Gastrocnemius medialis (tissue), 4 donors: ENCODE measurements around the gene MARF1. TPM values are rescaled to one million over a fixed set of nuclear protein-coding genes. Genes with fewer than 3 reads are reported as not detected.
A peak's percentile ranks its signal among the peaks of the same experiment; 100 is the strongest.

Experiments used
- ATAC-seq, 2 donors: fragments of 150-250 bp; one replicate each; pipeline ENCODE4 v1.9.1; 2016
- DNase-seq, 2 donors: peaks; one replicate each; pipeline ENCODE4 v3.0.0-alpha.2; 2019
- H3K27ac ChIP-seq, 4 donors: fragments of 200-600 bp; sonication (generic); 1 replicate in 1 of 4; 2 replicates in 3 of 4; pipeline ENCODE4 v1.5.1; 2016 to 2018; ENCODE audit warnings: mild to moderate bottlenecking in 2 of 4, moderate library complexity in 1 of 4
- H3K27me3 ChIP-seq, 3 donors: fragments of 200-600 bp; sonication (generic) in 2 of 3; 1 replicate in 1 of 3; 2 replicates in 2 of 3; pipeline versions ENCODE4 v1.5.1 to v1.6.0; 2016 to 2019; ENCODE audit warnings: mild to moderate bottlenecking in 1 of 3, moderate library complexity in 1 of 3
- H3K36me3 ChIP-seq, 2 donors: fragments of 200-600 bp; sonication (generic) in 1 of 2; one replicate each; pipeline ENCODE4 v1.5.1; 2017 to 2018
- H3K4me1 ChIP-seq, 2 donors: fragments of 200-600 bp; sonication (generic) in 1 of 2; one replicate each; pipeline ENCODE4 v1.5.1; 2016 to 2017; ENCODE audit warnings: mild to moderate bottlenecking in 2 of 2
- H3K4me3 ChIP-seq, 4 donors: fragments of 200-600 bp; sonication (generic) in 3 of 4; 1 replicate in 1 of 4; 2 replicates in 3 of 4; pipeline ENCODE4 v1.5.1; 2016 to 2019; ENCODE audit warnings: mild to moderate bottlenecking in 2 of 4
- H3K9me3 ChIP-seq, 3 donors: fragments of 200-600 bp; sonication (generic) in 2 of 3; 1 replicate in 1 of 3; 2 replicates in 2 of 3; pipeline ENCODE4 v1.5.1; 2016 to 2019
- POLR2A ChIP-seq, 2 donors: fragments of 450-650 bp; IDR thresholded peaks; one replicate each; pipeline ENCODE4 v1.6.1; 2017; ENCODE audit warnings: antibody characterized with exemption in 2 of 2, mild to moderate bottlenecking in 2 of 2, moderate library complexity in 2 of 2
- in situ Hi-C, 4 donors: fragments of 200-750 bp; cut with MboI; loops; one replicate each; pipeline versions ENCODE4 v1.15.0 to v1.8.0; 2017; ENCODE audit warnings: low sequenced_read_pairs in 4 of 4
- intact Hi-C: fragments of 100-400 bp; cut with DNase I; formaldehyde crosslinking; loops from one replicate; pipeline ENCODE4 v1.15.1; 2023; ENCODE audit warnings: low total_unique reads
- total RNA-seq, 4 donors: library from RNA; depleted of rRNA; stranded (reverse); fragments of >200 nt; gene quantifications; one replicate each; pipeline versions ENCODE4 v1.1.0 to v1.2.3, GENCODE V29; 2016
- TF ChIP-seq, protein P1 (sequence below), 5 experiments: fragments of 450-650 bp in 3 of 5; fragments of 200-600 bp in 2 of 5; sonication (generic) in 2 of 5; IDR thresholded peaks in 4 of 5; conservative IDR thresholded peaks in 1 of 5; 1 replicate in 4 of 5; 2 replicates in 1 of 5; pipeline ENCODE4 v1.5.1; 2016 to 2019; ENCODE audit warnings: antibody characterized with exemption in 5 of 5, mild to moderate bottlenecking in 3 of 5, moderate library complexity in 3 of 5

Gene MARF1
- total RNA-seq, 4 donors from 2014 or later, result 19.5 to 29.8 (median 26.5) TPM

DNA sequence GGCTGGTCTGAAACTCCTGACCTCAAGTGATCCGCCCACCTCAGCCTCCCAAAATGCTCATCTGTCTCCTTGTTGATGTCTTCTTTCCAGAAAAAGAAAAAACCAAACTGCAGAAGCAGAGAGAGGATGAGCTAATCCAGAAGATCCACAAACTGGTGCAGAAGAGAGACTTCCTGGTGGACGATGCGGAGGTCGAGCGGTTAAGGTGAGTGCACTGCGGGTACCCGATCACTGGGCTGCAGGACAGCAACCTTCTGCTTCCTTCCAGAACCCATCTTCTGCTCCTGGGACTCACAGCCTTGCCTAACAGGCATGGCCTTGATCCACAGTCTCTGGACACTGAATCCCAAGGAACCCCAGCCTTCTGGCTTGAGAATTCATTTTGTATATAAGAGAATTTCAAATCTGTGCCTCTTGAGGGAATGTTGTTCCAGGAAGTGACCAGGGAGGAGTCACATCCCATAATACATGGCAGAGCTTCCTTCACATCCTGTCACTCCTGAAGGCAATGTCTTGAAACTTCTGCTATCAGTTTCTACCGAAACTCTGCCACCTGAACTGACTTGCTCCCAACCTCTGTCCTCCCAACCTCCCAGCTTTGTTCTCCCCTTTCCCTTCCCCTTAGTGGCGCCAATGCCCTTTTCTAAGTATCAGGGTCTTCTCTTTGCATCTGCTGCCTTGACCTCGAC lies 61.7 kb downstream of the MARF1 start:
- no peak overlapping the region for H3K4me3 ChIP-seq
- in situ Hi-C loops, result no loop called here
- peaks cover 0 to 13% of the 10 kb centered on the region in 2 donors for H3K36me3 ChIP-seq
- peaks cover 5 to 15% of the 10 kb centered on the region in 2 donors for H3K4me1 ChIP-seq
- no peaks in the 10 kb centered on the region for H3K27me3 ChIP-seq
- DNase-seq, result no peak
- ATAC-seq, result no peak
- H3K27ac ChIP-seq, result peak overlapping the region in 1 of 4 donors; percentile 39
- peaks cover 0 to 3% (median 0%) of the 10 kb centered on the region in 3 donors for H3K9me3 ChIP-seq
- TF ChIP-seq, protein P1, sequence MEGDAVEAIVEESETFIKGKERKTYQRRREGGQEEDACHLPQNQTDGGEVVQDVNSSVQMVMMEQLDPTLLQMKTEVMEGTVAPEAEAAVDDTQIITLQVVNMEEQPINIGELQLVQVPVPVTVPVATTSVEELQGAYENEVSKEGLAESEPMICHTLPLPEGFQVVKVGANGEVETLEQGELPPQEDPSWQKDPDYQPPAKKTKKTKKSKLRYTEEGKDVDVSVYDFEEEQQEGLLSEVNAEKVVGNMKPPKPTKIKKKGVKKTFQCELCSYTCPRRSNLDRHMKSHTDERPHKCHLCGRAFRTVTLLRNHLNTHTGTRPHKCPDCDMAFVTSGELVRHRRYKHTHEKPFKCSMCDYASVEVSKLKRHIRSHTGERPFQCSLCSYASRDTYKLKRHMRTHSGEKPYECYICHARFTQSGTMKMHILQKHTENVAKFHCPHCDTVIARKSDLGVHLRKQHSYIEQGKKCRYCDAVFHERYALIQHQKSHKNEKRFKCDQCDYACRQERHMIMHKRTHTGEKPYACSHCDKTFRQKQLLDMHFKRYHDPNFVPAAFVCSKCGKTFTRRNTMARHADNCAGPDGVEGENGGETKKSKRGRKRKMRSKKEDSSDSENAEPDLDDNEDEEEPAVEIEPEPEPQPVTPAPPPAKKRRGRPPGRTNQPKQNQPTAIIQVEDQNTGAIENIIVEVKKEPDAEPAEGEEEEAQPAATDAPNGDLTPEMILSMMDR (IDR thresholded peaks at IDR 0.05 in 4 of 5, conservative IDR thresholded peaks at IDR 0.05 in 1 of 5), result no peak
- no peak for TF ChIP-seq POLR2A (IDR thresholded peaks at IDR 0.05)
- intact Hi-C loops, result no loop called here

DNA sequence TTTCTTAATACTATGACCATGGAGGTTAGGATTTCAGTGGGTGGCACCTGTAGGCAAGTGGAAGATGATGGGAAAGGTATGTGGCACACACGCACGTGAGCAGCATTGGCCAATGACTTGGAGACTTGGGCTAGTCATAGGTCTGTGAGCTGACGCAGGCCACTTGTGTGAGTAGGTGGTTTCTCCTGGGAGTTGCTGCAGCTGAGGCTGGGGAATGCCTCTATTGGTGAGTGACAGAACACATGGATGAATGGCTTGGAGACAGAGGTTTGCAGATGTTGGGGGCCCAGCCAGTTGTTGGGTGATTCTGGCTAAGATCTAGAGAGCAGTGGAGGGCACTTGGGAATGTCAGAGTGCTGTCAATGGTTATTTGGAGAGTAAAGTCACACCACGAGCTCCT lies 64.1 kb downstream of the MARF1 start:
- H3K27me3 ChIP-seq, result no peaks in the 10 kb centered on the region
- no peak overlapping the region for H3K27ac ChIP-seq
- H3K4me1 ChIP-seq, result peaks cover 11 to 22% of the 10 kb centered on the region in 2 donors
- TF ChIP-seq POLR2A (IDR thresholded peaks at IDR 0.05), result no peak
- TF ChIP-seq, protein P1 (IDR thresholded peaks at IDR 0.05 in 4 of 5, conservative IDR thresholded peaks at IDR 0.05 in 1 of 5), result no peak
- DNase-seq (no peak), ATAC-seq (no peak)
- intact Hi-C loops, result no loop called here
- in situ Hi-C loops, result no loop called here
- peaks cover 0 to 11% of the 10 kb centered on the region in 2 donors for H3K36me3 ChIP-seq
- no peaks in the 10 kb centered on the region for H3K9me3 ChIP-seq
- H3K4me3 ChIP-seq, result no peak overlapping the region

DNA sequence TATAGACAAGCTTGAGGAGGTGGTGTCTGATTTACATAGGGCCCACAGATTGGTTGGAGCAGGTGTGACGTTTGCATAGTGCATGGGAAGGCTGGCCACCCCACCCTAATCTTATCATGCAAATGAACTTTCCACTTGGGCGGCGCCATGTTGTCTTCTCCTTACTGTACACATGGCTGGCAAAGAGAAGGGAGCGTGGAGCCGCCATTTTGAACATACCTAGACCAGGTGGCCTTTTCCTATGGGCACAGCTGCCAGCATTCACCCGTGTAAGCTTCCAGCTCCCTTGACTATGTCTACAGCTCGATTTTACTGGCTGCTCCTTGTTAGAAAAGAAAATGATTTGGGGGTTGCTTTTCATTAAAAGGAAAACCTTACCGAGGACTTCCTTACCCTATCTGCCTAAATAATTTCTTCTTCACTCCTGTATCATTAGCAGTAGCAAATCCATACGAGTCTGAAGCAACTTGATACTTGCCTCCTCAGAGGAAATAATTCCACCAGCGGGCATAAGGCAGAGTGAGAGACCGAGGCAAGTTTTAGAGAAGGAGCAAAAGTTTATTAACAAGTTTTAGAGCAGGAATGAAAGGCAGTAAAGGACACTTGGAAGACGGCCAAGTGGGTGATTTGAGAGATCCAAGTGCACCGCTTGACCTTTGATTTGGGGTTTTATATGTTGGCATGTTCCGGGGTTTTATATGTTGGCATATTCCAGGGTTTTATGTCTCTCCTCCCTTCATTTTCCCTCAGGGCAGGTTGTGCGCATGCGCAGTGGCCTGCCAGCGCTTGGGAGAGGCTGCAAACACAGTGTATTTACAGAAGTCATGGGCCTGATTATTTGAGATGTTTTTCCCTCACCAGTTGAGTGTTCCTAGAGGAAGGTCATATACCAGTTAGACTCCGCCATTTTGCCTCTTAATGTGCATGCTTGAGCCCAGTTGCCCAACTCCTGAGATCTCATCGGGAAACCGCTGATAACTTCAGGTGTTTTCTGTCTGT lies 65.7 kb downstream of the MARF1 start:
- DNase-seq (no peak), ATAC-seq (no peak)
- TF ChIP-seq, protein P1 (IDR thresholded peaks at IDR 0.05 in 4 of 5, conservative IDR thresholded peaks at IDR 0.05 in 1 of 5), result no peak
- Histone ChIP-seq H3K4me1 (peaks cover 17 to 31% of the 10 kb centered on the region in 2 donors), H3K4me3 (no peak overlapping the region), H3K27me3 (no peaks in the 10 kb centered on the region), H3K36me3 (no peaks in the 10 kb centered on the region), H3K9me3 (no peaks in the 10 kb centered on the region), H3K27ac (peak overlapping the region; percentile 70 to 81 (median 75))
- in situ Hi-C loops (no loop called here), intact Hi-C loops (no loop called here)

DNA sequence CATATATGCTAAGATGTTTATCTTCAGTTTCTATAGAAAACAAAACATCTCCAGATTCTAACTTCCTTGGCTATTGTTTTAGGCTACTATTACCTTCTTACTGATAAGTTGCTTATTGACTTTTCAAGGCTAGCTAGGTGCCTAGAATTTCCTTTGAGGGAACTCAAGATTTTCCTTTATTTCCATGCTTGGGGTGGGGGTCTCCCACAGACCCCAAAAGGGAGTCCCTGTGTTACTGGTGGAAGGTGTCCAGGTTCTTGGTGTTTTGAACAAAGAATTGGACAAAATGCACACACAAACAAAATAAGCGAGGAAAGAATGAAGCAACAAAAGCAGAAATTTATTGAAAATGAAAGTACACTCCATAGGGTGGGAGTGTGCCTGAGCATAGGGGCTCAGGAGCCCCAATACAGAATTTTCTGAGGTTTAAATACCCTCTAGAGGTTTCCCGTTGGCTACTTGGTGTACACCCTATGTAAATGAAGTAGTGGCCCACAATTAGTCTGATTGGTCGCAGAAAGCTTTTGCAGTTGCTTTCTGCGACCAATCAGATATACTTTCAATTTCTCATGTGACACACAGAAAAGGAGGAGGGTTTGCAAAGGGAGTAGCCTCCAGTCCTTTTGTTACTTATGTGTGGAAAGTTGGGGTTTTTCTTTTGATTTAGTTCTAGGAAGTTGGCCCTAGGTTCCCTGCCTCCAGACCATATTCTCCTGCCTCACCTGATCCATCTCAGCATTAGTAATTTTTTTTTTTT lies 67.5 kb downstream of the MARF1 start:
- TF ChIP-seq, protein P1 (IDR thresholded peaks at IDR 0.05 in 4 of 5, conservative IDR thresholded peaks at IDR 0.05 in 1 of 5), result no peak
- TF ChIP-seq POLR2A (IDR thresholded peaks at IDR 0.05), result no peak
- H3K27me3 ChIP-seq, result no peaks in the 10 kb centered on the region
- ATAC-seq, result peak; percentile 8 to 23
- intact Hi-C loops (no loop called here), in situ Hi-C loops (no loop called here)
- no peak for DNase-seq
- H3K36me3 ChIP-seq, result no peaks in the 10 kb centered on the region
- peaks cover 19 to 39% of the 10 kb centered on the region in 2 donors for H3K4me1 ChIP-seq
- no peak overlapping the region for H3K4me3 ChIP-seq
- no peaks in the 10 kb centered on the region for H3K9me3 ChIP-seq
- peak overlapping the region; percentile 70 to 81 (median 75) for H3K27ac ChIP-seq
